Uterus (tissue), 2 donors: ENCODE data around the gene GPHN.

Source experiments
- CTCF ChIP-seq, 4 experiments: fragments of 200-600 bp in 2 of 4; fragments of 450-650 bp in 2 of 4; sonication (generic) in 2 of 4; IDR thresholded peaks; one replicate each; pipeline ENCODE4 v1.5.1; 2016 to 2019; ENCODE audit warnings: antibody characterized with exemption in 4 of 4, mild to moderate bottlenecking in 2 of 4, moderate library complexity in 1 of 4
- POLR2A ChIP-seq, 2 donors: fragments of 450-650 bp; IDR thresholded peaks; one replicate each; pipeline ENCODE4 v1.6.1; 2016; ENCODE audit warnings: antibody characterized with exemption in 2 of 2, mild to moderate bottlenecking in 1 of 2, moderate library complexity in 1 of 2

GRCh38 chr14:66831173-66831572 lies 323.2 kb downstream of the GPHN start:
- TF ChIP-seq CTCF (IDR thresholded peaks at IDR 0.05) (no peak), POLR2A (IDR thresholded peaks at IDR 0.05) (no peak)
